K562 (cell line): ENCODE results near the gene CFAP70. TPM values are rescaled to one million over a fixed set of nuclear protein-coding genes. Genes with fewer than 3 reads are reported as not detected.

Source experiments
- ATAC-seq: fragments of 200-7000 bp; cut with Tn5 transposase; 3 replicates; pipeline ENCODE4 v1.9.1; 2020; ENCODE audit warnings: moderate library complexity
- BruUV-seq: library from RNA; stranded (reverse); fragments of 400-500 nt; replicated peaks from 2 replicates; lab custom pipeline; 2021; lab: Mats Ljungman, UMichigan
- CTCF ChIA-PET: fragments of 300-600 bp; formaldehyde crosslinking; extraction: SDS; loops from one replicate; lab custom pipeline; 2021; ENCODE audit warnings: low intra/inter-chr PET ratio; lab: Yijun Ruan, JAX
- POLR2A ChIA-PET: fragments of 300-600, 350-650 bp; sonication (Branson Sonifier 250); formaldehyde crosslinking; extraction: SDS; loops from one replicate; lab custom pipeline; 2021; ENCODE audit warnings: antibody characterized with exemption, inconsistent platforms; lab: Yijun Ruan, JAX
- DNase-seq, 4 experiments: peaks; one replicate each; pipeline versions ENCODE4 v3.0.0 to v3.0.0-alpha.2; 2011 to 2018; ENCODE audit warnings: low spot score in 3 of 4, mixed read lengths in 3 of 4; ENCODE audit errors: extremely low read depth in 1 of 4
- FAIRE-seq: peaks from 2 replicates; lab custom pipeline; 2011; peaks lifted over from hg19 to GRCh38; lab: Jason Lieb, UNC
- H2AFZ ChIP-seq: 2 replicates; pipeline ENCODE4 v1.6.0; 2011; ENCODE audit warnings: low read depth, low read length, control low read depth, inconsistent platforms
- H3K27ac ChIP-seq: fragments of 200-600 bp; 3 replicates; pipeline ENCODE4 v1.8.0; 2011; ENCODE audit warnings: low read depth, mild to moderate bottlenecking, control low read depth, inconsistent platforms, low read length, moderate library complexity, mixed read lengths; ENCODE audit errors: extremely low read depth
- H3K27me3 ChIP-seq, 2 experiments: fragments of 300-600 bp in 1 of 2; 2 replicates in 1 of 2; 3 replicates in 1 of 2; pipeline versions ENCODE4 v1.6.0 to v1.8.0; 2011; ENCODE audit warnings: inconsistent platforms in 2 of 2, low read length in 2 of 2, mild to moderate bottlenecking in 1 of 2, mixed read lengths in 1 of 2, moderate library complexity in 1 of 2; ENCODE audit not compliant: control insufficient read depth in 2 of 2, insufficient read depth in 2 of 2
- H3K36me3 ChIP-seq: fragments of 300-600 bp; 3 replicates; pipeline ENCODE4 v1.8.0; 2011; ENCODE audit warnings: mild to moderate bottlenecking, low read length, inconsistent platforms; ENCODE audit not compliant: control insufficient read depth, insufficient read depth
- H3K4me1 ChIP-seq, 2 experiments: fragments of 200-600 bp in 1 of 2; replicated peaks in 1 of 2; 2 replicates in 1 of 2; 3 replicates in 1 of 2; pipeline versions ENCODE4 v1.5.1 to v1.8.0; 2011; ENCODE audit warnings: inconsistent platforms in 2 of 2, low read length in 2 of 2, mild to moderate bottlenecking in 1 of 2, mixed read lengths in 1 of 2, moderate library complexity in 1 of 2; ENCODE audit not compliant: control insufficient read depth in 2 of 2, insufficient read depth in 2 of 2
- H3K4me2 ChIP-seq: 2 replicates; pipeline ENCODE4 v1.6.1; 2011; ENCODE audit warnings: low read length, control low read depth, inconsistent platforms, mixed read lengths; ENCODE audit not compliant: insufficient read depth
- H3K4me3 ChIP-seq: fragments of 200-600 bp; sonication (generic), shearing (Covaris generic); 2 replicates; pipeline ENCODE4 v1.5.1; 2016; ENCODE audit warnings: control low read depth, inconsistent platforms
- H3K79me2 ChIP-seq: fragments of 200-600 bp; 3 replicates; pipeline ENCODE4 v1.8.0; 2011; ENCODE audit warnings: low read length, inconsistent platforms; ENCODE audit not compliant: control insufficient read depth, insufficient read depth
- H3K9ac ChIP-seq, 2 experiments: 2 replicates each; pipeline versions ENCODE4 v1.6.0 to v1.6.1; 2011; ENCODE audit warnings: low read depth in 2 of 2, low read length in 2 of 2, control low read depth in 1 of 2, inconsistent platforms in 1 of 2, mild to moderate bottlenecking in 1 of 2, mixed read lengths in 1 of 2; ENCODE audit not compliant: insufficient read depth in 1 of 2
- H3K9me1 ChIP-seq: one replicate; pipeline ENCODE4 v1.6.0; 2011; ENCODE audit warnings: inconsistent platforms, mild to moderate bottlenecking, low read length, moderate library complexity; ENCODE audit not compliant: control insufficient read depth, insufficient read depth
- H3K9me3 ChIP-seq: replicated peaks from 2 replicates; pipeline ENCODE4 v1.5.1; 2011; ENCODE audit warnings: low read depth, low read length, inconsistent platforms; ENCODE audit not compliant: control insufficient read depth, insufficient read depth
- H4K20me1 ChIP-seq: replicated peaks from 2 replicates; pipeline ENCODE4 v1.6.1; 2011; ENCODE audit warnings: low read length, inconsistent platforms, mixed read lengths; ENCODE audit not compliant: control insufficient read depth, insufficient read depth
- BCOR ChIP-seq: fragments of 450-650 bp; IDR thresholded peaks from 2 replicates; pipeline ENCODE4 v1.6.1; 2016
- BMI1 ChIP-seq: fragments of 150-350 bp; IDR thresholded peaks from 2 replicates; pipeline ENCODE4 v1.6.1; 2014; ENCODE audit warnings: low read length
- CHD2 ChIP-seq: IDR thresholded peaks from 2 replicates; pipeline ENCODE4 v1.6.1; 2011; ENCODE audit warnings: low read depth, low read length
- GTF2A2 ChIP-seq: IDR thresholded peaks from 2 replicates; pipeline ENCODE4 v1.6.1; 2016; ENCODE audit warnings: mild to moderate bottlenecking, missing genetic modification characterization, missing compliant biosample characterization
- IRF1 ChIP-seq: sonication (generic); formaldehyde crosslinking; IDR thresholded peaks from 2 replicates; pipeline ENCODE4 v1.8.0; 2022; ENCODE audit warnings: missing genetic modification reagents, mild to moderate bottlenecking, borderline replicate concordance
- MCM5 ChIP-seq: fragments of 450-650 bp; IDR thresholded peaks from 2 replicates; pipeline ENCODE4 v1.6.1; 2016; ENCODE audit warnings: low read depth
- MED1 ChIP-seq: sonication (generic); formaldehyde crosslinking; IDR thresholded peaks from 2 replicates; pipeline ENCODE4 v1.8.1; 2023; ENCODE audit warnings: missing genetic modification reagents, borderline replicate concordance
- MEF2D ChIP-seq: conservative IDR thresholded peaks from 2 replicates; pipeline ENCODE4 v1.6.1; 2016; ENCODE audit warnings: low read depth, missing genetic modification characterization, missing compliant biosample characterization
- PATZ1 ChIP-seq: fragments of 250-450 bp; sonication (Bioruptor Pico); IDR thresholded peaks from 2 replicates; pipeline ENCODE4 v1.5.0; 2020; ENCODE audit warnings: mild to moderate bottlenecking, borderline replicate concordance
- RERE ChIP-seq: sonication (generic); formaldehyde crosslinking; IDR thresholded peaks from 2 replicates; pipeline ENCODE4 v1.8.0; 2023; ENCODE audit warnings: missing genetic modification reagents, mild to moderate bottlenecking, borderline replicate concordance
- SAFB ChIP-seq: fragments of 200-400 bp; formaldehyde crosslinking; IDR thresholded peaks from 2 replicates; pipeline ENCODE4 v1.6.1; 2017; ENCODE audit warnings: low read depth, low read length, borderline replicate concordance
- SIN3A ChIP-seq, 2 experiments: fragments of 150-350 bp in 1 of 2; IDR thresholded peaks; 2 replicates each; pipeline ENCODE4 v1.6.1; 2011 to 2016; ENCODE audit warnings: borderline replicate concordance in 2 of 2, low read depth in 2 of 2, low read length in 2 of 2, mild to moderate bottlenecking in 2 of 2, moderate library complexity in 2 of 2; ENCODE audit not compliant: control insufficient read depth in 1 of 2
- SRSF3 ChIP-seq: fragments of 200-400 bp; formaldehyde crosslinking; IDR thresholded peaks from 2 replicates; pipeline ENCODE4 v1.6.1; 2016; ENCODE audit warnings: mild to moderate bottlenecking, low read length, moderate library complexity; ENCODE audit not compliant: insufficient read depth
- TEAD2 ChIP-seq: fragments of 450-650 bp; IDR thresholded peaks from 2 replicates; pipeline ENCODE4 v1.6.1; 2016; ENCODE audit warnings: missing genetic modification characterization, control low read depth, missing compliant biosample characterization
- ZNF146 ChIP-seq: IDR thresholded peaks from one replicate; pipeline ENCODE4 v1.6.1; 2018; ENCODE audit warnings: missing compliant biosample characterization; ENCODE audit not compliant: unreplicated experiment
- ZNF445 ChIP-seq: fragments of 250-450 bp; sonication (Bioruptor Pico); IDR thresholded peaks from 2 replicates; pipeline ENCODE4 v1.4.0; 2020; ENCODE audit warnings: low read depth, mild to moderate bottlenecking, moderate library complexity
- WGBS: fragments of 100-300 bp; shearing (Covaris generic); methylation state at CpG from one replicate; pipeline ENCODE4 v1.1.6; 2016; ENCODE audit warnings: low coverage, mixed read lengths; ENCODE audit not compliant: insufficient coverage; ENCODE audit errors: missing lambda C conversion rate; 5-methylcytosine and 5-hydroxymethylcytosine counted together
- in situ Hi-C: fragments of 300-500 bp; cut with MboI; formaldehyde crosslinking; loops from 4 replicates; pipeline ENCODE4 v1.15.0; 2018; ENCODE audit warnings: inconsistent platforms, mixed read lengths
- intact Hi-C: fragments of 100-400 bp; cut with micrococcal nuclease; formaldehyde crosslinking; loops from 2 replicates; pipeline ENCODE4 v1.14.2; 2022
- polyA plus RNA-seq, 8 experiments: library from polyadenylated mRNA; depleted of rRNA in 4 of 8; stranded (reverse) in 5 of 8; unstranded in 3 of 8; fragments of >200 nt; fragmentation: Nextera tagmentation in 2 of 8; fragmentation: Illumina TruSeq in 1 of 8; extraction: Ambion mirVana in 2 of 8; extraction: Trizol in 1 of 8; gene quantifications; 2 replicates each; pipeline versions ENCODE4 v1.2.1 to v1.2.3, GENCODE V29; 2011 to 2014; ENCODE audit warnings: inconsistent platforms in 1 of 8, missing spikeins in 1 of 8
- total RNA-seq, 7 experiments: library from RNA; depleted of rRNA in 6 of 7; stranded (reverse); fragments of >200 nt in 6 of 7; fragmentation: Illumina TruSeq in 2 of 7; extraction: Trizol in 2 of 7; gene quantifications; 2 replicates each; pipeline versions ENCODE4 v1.2.1 to v1.2.3, GENCODE V29; 2011 to 2021; ENCODE audit warnings: low replicate concordance in 1 of 7

CFAP70 gene
- total and polyA plus RNA-seq, 9 of the 15 experiments (the other 6 are each of a cell fraction or from before 2014, with no cell fraction given) = 0.27 to 1.6 (median 0.86) TPM

- ChIA-PET POLR2A (no interaction called here), CTCF (no interaction called here)
- ATAC-seq (no peak), DNase-seq (no peak), FAIRE-seq (no peak)
- Histone ChIP-seq H3K4me2 (no peak overlapping the region), H3K36me3 (peaks cover 42% of the 10 kb centered on the region), H3K9me1 (no peaks in the 10 kb centered on the region), H3K27me3 (no peaks in the 10 kb centered on the region), H3K9me3 (no peaks in the 10 kb centered on the region), H3K27ac (no peak overlapping the region), H4K20me1 (no peaks in the 10 kb centered on the region), H2AFZ (no peak overlapping the region), H3K4me3 (no peak overlapping the region), H3K4me1 (peaks cover 7 to 22% of the 10 kb centered on the region in 2 experiments), H3K79me2 (no peaks in the 10 kb centered on the region), H3K9ac (no peak overlapping the region)
- intact Hi-C loops (loop anchor here (5.0 kb wide), 1 partner anchor 118 kb away; the partner anchor contains the start of gene DNAJC9), in situ Hi-C loops (no loop called here)
- 93% methylated on average over 3 of the region's 3 CpGs for WGBS
- BruUV-seq = TSS peak; percentile 16
- TF ChIP-seq MEF2D (no peak), MED1 (no peak), MCM5 (no peak), PATZ1 (CRISPR knock-in tag) (no peak), TEAD2 (tag) (no peak), ZNF445 (CRISPR knock-in tag) (no peak), BMI1 (no peak), SRSF3 (no peak), SAFB (no peak), IRF1 (CRISPR knock-in tag) (no peak), RERE (CRISPR knock-in tag) (no peak), SIN3A (IDR thresholded peaks at IDR 0.05; ENCODE audit: borderline replicate concordance in 2 of 2, control insufficient read depth in 1 of 2, low read depth in 2 of 2, low read length in 2 of 2) (no peak), BCOR (peak; percentile 22; the same call in 1 of the 2 replicates), CHD2 (no peak), ZNF146 (CRISPR knock-in tag) (peak; percentile 83), GTF2A2 (tag) (no peak)
Measured at GRCh38 chr10:73364964-73365363, 6.3 kb upstream of the CFAP70 start.
